Right ventricle myocardium inferior (tissue), 1 donor: ENCODE measurements around the gene DTNBP1. TPM values are rescaled to one million over a fixed set of nuclear protein-coding genes. Genes with fewer than 3 reads are reported as not detected.

Experiments
- ATAC-seq: fragments of 200-7000 bp; cut with Tn5 transposase; one replicate; pipeline ENCODE4 v1.9.1; 2020; ENCODE audit warnings: mild to moderate bottlenecking, moderate library complexity
- DNase-seq: peaks from one replicate; pipeline ENCODE4 v3.0.0; 2021; ENCODE audit errors: missing footprints
- intact Hi-C: fragments of 100-400 bp; cut with DNase I; formaldehyde crosslinking; loops from one replicate; pipeline ENCODE4 v1.11.0; 2022
- total RNA-seq: library from RNA; stranded (reverse); fragmentation: NEBNext Ultra II Directional; extraction: Animal tissue kit (Norgen Biotek cat#: 25700); gene quantifications from one replicate; pipeline ENCODE4 v1.2.1, GENCODE V29; 2021
- donor health status: DM: no; HTN: yes; CAD: no; lungs with severe emphysema.

The DTNBP1 gene
- total RNA-seq, 1 donor from 2014 or later: 21.0 TPM

DNA sequence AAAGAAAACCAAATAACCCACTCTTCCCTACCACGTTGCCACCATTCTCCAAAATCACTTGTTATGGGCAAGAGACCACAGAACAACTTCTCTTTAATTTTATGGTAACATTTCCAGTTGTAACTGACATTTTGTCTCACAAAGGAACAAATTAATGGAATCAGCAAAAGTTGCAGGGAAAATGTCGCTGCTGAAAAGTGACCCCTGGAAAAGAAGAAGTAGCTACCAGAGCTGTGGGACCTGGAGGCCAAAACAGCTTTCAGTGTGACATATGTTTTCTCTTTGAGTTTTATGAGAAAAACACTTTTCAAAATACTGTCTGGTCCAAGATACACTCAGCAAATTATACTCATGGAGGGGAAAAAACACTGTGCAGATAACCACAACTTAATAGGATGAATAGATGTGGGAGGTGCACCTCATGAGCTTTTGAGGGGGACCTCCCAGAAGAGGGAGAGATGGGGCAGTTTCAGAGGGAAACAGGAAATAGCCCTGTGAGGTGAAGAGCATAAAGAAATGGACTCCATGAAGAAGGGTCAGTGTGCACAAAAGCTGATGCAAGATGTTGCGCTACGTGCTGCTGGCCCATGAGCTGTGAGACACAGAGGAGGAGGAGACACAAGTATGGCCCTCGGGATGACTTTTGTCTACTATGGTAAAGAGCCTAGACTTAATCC is 87.3 kb downstream of the DTNBP1 start:
- no peak for ATAC-seq
- DNase-seq: no peak
- intact Hi-C loops: no loop called here

DNA sequence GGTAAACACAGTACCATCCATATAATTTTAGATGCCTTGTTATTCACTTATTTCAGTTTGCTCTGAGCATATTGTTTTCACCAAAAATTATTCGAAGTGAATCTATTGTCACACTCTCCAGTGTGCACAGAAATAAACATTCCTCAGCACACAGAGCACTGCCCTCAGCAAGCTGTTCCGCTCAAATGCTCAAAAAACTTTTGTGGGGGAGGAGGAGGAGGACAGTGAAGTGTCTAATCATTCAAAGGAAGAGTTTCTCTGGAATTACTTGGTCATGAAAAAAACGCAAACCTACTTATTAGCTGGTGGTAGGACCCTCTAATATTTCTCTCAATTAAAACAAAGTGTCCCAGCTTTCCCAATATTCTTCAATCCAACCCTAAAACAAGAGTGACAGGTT is 88.3 kb downstream of the DTNBP1 start:
- intact Hi-C loops: no loop called here
- DNase-seq (no peak), ATAC-seq (no peak)

DNA sequence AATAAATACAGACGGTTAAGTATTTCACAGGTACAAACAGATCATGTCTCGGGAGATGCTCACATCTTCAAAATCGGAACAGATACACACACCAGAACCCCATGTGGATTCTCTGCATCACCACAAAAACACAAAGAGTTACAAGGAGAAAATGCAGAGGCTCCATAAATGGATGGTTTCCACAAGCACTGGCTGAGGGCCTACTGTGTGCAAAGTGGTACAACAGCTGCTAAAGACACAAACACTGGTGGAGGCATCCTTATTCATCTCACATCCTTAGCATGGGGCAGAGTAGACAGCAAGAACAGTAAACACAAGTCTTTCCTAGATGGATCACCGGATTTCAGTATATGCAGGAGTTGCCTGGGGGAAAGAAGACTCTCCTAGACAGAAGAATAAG is 88.8 kb downstream of the DTNBP1 start:
- intact Hi-C loops: no loop called here

DNA sequence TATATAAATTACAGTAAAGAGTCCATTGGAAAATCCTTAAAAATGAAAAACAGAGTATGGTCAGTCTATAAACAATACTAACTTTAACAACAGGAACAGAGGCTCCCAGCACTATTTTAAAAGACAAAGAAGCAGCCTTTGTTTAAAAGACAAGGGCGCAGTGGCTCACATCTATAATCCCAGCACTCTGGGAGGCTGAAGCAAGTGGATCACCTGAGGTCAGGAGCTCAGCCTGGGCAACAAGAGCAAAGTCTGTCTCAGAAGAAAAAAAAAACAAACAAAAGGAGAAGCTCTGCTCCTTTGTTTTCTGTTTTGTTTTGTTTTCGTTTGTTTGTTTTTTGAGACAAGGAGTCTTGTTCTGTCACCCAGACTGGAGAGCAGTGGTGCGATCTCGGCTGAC is 89.4 kb downstream of the DTNBP1 start:
- intact Hi-C loops: no loop called here
- DNase-seq (no peak), ATAC-seq (no peak)

More for the DNA sequence above, 88.8 kb downstream of the DTNBP1 start:
- DNase-seq (no peak), ATAC-seq (no peak)

DNA sequence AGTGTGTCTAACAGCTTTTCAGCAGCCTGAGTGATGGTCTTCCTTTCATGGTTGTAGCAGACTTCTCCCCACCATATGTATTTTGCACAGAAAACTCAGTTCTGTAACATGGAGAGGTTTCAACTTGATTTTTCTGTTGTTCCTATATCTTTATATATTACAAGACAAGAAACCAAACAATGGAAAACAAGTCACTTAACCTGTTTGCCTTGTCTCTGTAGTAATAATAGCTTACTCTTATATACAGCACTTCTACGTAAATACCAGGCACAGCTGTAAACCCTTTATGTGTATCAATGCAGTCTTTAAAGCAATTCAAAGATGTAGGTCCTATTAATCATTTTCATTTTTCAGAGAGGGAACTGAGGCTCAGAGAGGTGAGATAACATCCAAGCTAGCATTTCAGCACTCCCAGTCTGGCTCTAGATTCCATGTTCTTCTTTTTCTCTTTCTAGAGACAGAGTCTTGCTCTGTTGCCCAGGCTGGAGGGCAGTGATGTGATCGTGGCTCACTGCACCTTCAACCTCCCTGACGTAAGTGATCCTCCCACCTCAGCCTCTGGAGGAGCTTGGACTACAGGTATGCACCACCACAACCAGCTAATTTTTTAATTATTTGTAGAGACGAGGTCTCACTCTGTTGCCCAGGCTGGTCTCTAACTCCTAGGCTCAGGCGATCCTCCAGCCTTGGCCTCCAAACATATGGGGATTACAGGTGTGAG is 90.4 kb downstream of the DTNBP1 start:
- intact Hi-C loops: no loop called here
- no peak for ATAC-seq
- DNase-seq: no peak

DNA sequence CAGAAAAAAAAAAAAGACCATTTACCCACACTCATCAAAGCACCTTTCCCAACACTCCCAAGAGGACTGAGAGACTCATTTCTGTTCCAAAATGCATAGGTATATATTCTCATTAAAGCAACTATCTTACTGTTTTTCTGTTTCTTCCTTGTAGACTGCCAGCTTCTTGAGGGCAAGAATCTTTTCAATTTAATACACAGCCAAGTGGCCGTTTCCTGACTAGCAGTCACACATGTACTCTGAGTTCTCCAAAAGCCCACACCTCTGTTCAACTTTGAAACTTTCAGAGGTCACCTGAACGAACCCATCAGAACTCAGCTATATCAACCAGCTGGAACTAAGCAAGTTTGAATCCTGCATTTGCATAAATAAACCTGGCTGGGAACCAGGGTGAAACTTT is 92.7 kb downstream of the DTNBP1 start:
- intact Hi-C loops: no loop called here
- ATAC-seq (no peak), DNase-seq (no peak)

DNA sequence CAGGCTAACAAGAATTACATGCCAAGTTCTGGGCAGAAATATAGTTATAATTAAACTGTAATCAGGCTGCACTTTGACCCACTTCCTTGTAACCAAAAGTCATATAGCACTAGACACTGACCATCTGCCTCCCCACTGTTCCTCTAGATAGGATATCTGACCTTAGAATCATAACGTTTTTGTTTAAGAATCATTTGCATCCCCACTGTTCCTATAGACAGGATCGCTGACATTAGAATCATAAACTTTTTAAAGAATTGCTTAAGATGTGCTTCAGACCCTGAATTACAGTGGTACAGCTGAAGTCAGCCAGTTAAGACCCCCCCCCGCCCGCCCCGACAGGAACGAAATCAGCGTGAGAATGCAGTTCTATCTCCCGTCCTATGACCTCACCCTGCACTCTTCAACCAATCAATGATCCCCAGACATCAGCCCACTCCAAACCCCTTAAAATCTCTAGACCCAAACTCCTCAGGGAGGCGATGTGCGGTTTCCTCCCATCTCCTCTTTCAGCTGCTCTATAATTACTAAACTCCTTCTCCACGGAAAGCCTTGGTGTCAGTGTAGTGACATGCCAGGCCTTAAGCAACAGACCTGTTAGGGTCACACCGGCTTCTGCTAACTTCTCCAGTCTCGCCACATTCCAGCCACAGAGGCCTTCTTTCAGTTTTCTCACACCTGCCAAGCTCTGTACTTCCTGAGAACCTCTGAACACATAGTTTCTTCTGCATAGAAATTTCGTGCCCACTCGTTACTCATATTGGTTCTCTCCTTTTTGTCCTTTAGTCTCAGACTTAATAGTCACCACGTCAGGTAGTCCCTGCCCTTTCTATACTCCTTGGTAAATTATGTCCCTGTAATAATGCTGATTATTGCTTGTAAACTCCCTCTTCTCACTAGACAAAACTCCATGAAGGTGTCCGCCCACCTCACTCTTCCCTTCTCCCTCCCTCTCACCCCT is 93.5 kb downstream of the DTNBP1 start:
- intact Hi-C loops: no loop called here
- DNase-seq (no peak), ATAC-seq (peak; percentile 34)

DNA sequence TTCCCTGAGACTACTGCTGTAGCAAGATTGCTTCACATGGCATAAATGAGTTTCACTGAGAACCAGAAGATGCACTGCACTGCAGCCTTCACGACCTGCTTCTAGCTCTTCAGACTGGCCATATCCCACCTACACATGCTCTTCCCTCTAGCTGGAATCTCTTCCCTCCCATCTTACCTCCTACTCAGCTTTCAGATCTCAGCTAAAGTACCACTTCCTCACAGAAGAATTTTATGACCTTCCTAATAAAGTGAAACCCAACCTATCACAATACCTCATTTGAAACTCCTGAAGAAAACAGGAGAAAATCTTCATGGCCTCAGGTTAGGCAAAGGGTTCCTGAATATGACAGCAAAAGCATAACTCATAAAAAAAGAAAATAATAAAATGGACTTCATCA is 99.9 kb downstream of the DTNBP1 start:
- DNase-seq: no peak
- intact Hi-C loops: no loop called here
- ATAC-seq: no peak

DNA sequence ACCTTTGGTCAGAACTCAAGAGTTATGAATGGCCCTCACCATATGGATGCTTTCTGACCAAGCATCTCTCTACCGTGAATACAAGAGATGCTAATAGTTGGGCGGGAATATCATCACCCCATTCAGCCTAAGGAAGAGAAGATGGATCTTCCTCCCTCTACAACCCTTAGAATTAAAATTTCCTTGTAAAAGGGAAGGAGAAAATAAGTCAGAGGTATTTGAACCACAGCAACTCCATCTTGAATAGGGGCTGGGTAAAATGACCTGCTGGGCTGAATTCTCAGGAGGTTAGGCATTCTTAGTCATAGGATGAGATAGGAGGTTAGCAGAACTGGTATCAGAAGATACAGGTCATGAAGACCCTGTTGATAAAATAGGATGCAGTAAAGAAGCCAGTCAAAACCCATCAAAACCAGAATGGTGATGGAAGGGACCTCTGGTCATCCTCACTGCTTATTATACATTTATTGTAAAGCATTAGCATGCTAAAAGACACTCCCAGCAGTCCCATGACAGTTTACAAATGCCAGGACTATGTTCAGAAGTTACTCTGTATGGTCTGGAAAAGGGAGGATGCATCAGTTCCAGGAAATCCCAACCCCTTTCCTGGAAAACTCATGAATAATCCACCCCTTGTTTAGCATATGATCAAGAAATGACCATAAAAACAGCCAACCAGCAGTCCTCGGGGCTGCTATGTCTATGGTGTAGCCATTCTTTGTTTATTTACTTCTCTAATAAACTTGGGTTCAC is 101.2 kb downstream of the DTNBP1 start:
- ATAC-seq (no peak), DNase-seq (no peak)
- intact Hi-C loops: no loop called here

DNA sequence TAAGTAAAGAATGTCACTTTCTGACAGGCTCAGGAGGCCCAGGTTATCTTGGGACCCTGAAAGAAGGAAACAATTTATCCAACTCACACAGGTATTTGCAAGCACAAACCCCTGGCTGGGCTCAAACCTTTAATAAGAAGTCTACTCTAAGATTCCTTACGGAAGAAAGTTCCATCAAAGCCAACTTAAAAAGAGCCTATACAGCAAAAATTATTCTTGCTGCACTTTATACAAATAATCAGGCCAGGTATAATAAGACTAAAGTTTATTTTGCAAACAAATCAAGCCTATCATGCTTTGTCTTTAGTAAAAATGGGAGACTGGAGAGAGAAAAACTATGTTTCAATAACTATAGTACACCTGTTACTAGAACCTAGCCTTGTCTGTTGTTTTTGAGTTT is 102.1 kb downstream of the DTNBP1 start:
- intact Hi-C loops: no loop called here
- DNase-seq (no peak), ATAC-seq (no peak)

DNA sequence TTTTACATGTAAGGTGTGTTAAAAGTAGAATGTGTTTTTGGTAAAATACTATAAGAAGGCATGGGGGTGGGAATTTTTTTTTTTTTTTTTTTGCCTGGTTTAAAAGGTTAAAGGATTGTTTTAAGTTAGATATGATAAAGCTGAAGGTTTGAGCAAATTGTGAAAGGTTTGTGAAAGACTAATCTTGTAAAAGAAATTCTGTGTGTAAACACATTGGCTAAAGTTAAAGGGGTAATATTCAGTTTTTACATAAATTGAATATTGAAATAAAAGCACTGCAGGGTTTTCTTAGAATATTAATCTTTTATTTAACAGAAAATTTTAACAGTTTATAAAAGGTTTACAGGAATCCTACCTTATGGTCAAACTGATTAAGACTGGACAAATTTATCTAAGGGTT is 105.7 kb downstream of the DTNBP1 start:
- intact Hi-C loops: no loop called here
- ATAC-seq (no peak), DNase-seq (no peak)

DNA sequence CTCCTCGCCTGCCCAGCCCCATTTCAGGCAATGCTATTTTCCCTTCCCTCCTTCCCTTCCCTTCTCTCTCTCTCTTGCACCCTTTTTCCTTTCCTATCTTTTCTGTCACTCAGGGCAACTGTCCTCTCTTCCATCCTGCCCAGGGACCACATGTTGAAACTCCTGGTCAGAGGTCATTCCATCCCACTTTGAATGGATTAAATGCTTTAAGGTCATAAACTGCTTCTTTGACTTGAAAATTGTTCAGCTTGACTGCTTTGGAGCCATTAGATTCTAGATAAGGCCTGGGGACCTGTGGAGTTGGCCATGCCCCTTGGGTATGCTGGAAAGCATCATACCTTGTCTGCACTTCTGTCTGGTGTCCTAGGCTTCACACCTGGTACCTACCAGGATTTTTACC is 106.1 kb downstream of the DTNBP1 start:
- DNase-seq (no peak), ATAC-seq (no peak)
- intact Hi-C loops: no loop called here

DNA sequence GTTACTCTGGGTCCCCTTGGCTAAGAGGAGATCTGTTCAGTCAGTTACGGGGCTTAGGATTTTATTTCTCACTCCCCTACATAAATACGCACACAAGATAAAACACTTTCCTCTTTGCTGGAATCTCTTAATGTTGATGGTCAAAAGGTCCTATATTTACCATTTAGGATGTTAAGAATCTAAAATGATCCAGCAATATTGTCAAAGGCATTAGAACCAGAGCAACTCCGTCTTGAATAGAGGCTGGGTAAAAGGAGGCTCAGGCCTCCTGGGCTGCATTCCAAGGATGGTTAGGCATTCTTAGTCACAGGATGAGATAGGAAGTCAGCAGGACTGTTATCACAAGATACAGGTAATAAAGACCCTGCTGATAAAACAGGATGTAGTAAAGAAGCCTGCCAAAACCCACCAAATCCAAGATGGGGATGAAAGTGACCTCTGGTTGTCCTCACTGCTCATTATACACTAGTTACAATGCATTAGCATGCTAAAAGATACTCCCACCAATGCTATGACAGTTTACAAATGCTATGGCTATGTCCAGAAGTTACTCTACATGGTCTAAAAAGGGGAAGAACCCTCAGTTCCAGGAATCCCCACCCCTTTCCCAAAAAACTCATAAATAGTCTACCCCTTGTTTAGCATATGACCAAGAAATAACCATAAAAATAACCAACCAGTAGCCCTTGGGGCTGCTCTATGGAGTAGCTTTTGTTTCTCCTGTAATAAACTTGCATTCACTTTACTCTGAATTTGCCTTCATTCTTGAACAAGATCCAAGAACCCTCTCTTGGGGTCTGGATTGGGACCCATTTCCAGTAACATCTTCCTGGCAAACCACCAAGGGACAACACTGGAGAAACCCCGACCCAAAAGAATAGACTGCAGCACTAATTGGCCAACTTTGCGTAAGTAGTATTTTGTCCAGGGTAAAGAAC is 107.5 kb downstream of the DTNBP1 start:
- DNase-seq (no peak), ATAC-seq (no peak)
- intact Hi-C loops: no loop called here

DNA sequence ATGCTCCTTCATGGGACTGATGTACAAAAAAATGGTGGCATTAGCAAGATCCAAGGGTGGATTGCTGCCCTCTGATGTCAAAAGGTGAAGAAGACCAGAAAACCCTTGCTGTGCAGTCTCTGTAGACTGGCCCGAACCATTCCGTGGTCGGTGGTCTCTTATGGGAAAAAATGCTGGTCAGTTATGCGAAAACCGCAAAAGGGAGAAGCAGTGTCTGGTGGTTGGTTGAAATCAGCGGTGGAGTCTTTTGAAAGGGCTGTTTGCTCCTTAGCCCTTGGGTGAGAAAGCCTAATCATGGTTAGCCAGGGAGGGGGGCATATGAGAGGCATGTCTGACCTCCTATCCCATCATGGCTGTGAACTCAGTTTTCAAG is 108.1 kb downstream of the DTNBP1 start:
- no peak for DNase-seq
- no peak for ATAC-seq
- intact Hi-C loops: no loop called here

DNA sequence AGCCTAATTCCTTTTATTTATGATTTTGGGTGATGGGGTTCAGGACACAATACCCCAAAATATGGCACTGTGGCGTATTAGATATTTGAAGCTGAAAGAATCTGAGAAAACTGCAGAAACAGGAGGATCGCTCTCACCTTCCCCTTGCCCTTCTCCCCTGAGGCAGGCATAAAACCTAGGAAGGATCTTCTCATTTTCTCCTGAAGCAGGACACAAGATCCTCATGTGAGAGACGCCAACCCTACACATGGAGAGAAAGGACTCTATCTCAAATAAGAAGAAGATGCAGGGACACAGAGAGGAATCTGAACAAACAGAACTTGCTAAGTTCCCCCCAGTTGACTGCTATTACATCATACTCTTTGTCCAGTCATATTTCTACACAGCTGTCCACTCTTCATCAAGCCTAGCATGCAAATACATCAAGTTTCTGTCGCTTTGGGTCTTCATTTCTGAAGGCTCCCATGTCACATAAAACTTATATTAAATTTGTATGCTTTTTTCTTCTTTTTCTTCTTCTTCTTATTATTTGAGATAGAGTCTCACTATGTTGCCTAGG is 109.0 kb downstream of the DTNBP1 start:
- ATAC-seq (no peak), DNase-seq (no peak)
- intact Hi-C loops: no loop called here

DNA sequence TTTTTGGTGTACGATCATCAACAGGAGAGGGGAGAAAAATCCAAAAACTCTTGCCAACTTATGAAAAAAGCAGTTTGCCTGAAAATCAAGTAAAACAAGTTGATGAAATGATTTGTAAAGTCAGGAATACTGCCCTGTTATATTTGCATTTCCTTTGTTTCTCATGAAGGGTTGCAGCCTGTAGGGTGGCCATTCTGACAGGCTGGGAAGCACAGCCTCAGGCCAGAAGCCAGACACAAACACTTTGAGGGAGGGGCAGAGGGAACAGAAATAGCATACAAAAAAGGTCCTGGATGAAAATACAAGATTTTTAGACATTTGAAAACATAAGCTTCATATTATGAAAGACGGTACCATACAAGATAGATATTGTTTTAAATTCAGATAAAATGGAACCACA is 109.8 kb downstream of the DTNBP1 start:
- intact Hi-C loops: no loop called here
- ATAC-seq: no peak
- no peak for DNase-seq

DNA sequence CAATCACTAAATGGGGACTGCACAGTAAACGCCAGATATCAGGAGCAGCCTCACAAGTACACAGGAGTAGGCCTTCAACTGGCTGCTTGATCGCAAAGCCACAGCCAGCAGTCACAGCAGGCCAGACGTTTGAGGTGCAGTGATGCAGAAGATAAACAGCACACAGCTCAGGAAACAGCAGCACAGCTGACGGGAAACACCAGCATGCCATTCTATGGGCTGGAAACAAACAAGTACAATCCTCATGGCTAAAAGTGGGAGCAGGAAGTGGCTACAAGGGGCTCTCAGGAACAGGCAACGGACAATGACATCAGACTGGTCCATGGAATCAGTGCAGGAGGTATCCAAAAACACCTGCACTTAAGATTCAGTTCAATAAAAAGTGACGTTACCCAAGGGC is 111.0 kb downstream of the DTNBP1 start:
- ATAC-seq: peak; percentile 13
- intact Hi-C loops: no loop called here
- DNase-seq: no peak

DNA sequence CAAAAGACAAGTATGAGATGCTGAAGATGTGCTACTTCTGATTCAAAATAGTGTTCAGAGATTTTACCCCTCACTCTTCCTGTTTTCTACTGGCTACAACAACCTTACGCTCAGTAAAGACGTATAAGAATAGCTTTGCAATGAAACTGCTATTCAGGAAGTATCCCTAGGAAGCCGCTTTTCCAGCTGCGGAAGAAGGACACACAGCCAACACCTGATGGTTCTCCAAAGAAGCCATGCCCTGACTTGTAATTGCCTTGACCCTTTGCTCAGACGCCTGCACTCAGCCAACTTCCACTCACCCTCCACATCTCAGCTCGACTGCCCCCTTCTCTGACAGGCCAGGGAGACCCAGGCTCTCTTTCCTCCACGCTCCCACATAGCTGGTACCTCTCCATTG is 111.6 kb downstream of the DTNBP1 start:
- ATAC-seq (peak; percentile 8), DNase-seq (no peak)
- intact Hi-C loops: no loop called here
